A204.1 (cell line): ENCODE data around the gene RNF186.
"Not testable (repeated sequence)": the region's sequence is repeated elsewhere in the genome, so short reads cannot be mapped to it uniquely, and the experiment has no call there.

Source experiments
- FAIRE-seq: peaks from 2 replicates; lab custom pipeline; 2012; peaks lifted over from hg19 to GRCh38; lab: Jason Lieb, UNC

The RNF186 gene

GRCh38 chr1:19814681-19815503, at the start of gene RNF186:
Gene RNF186 (minus strand): TSS chr1:19815283. CDS start chr1:19815101, 182 bp downstream.
- no peak for FAIRE-seq

GRCh38 chr1:19864570-19865160, 49.6 kb upstream of the RNF186 start:
- no peak for FAIRE-seq

- no peak for FAIRE-seq
These were observed 47.9 kb upstream of the RNF186 start for GRCh38 chr1:19862944-19863343.

- no peak for FAIRE-seq
These were observed 46.9 kb upstream of the RNF186 start for GRCh38 chr1:19861842-19862530.

GRCh38 chr1:19861034-19861433, 46.0 kb upstream of the RNF186 start:
- FAIRE-seq, result no peak

- no peak for FAIRE-seq
These were observed 45.3 kb upstream of the RNF186 start for GRCh38 chr1:19860418-19860817.

- FAIRE-seq, result no peak
These were observed 44.8 kb upstream of the RNF186 start for GRCh38 chr1:19859876-19860275.

- FAIRE-seq, result no peak
These were observed 43.8 kb upstream of the RNF186 start for GRCh38 chr1:19858893-19859292.

GRCh38 chr1:19854866-19855265, 39.8 kb upstream of the RNF186 start:
- no peak for FAIRE-seq

- FAIRE-seq, result no peak
These were observed 37.0 kb upstream of the RNF186 start for GRCh38 chr1:19852036-19852435.

- FAIRE-seq, result no peak
These were observed 35.1 kb upstream of the RNF186 start for GRCh38 chr1:19850214-19850613.

- not testable (repeated sequence) for FAIRE-seq
These were observed 34.2 kb upstream of the RNF186 start for GRCh38 chr1:19849307-19849706.

GRCh38 chr1:19847334-19847733, 32.3 kb upstream of the RNF186 start:
- not testable (repeated sequence) for FAIRE-seq

- no peak for FAIRE-seq
These were observed 31.3 kb upstream of the RNF186 start for GRCh38 chr1:19846338-19846737.

GRCh38 chr1:19845555-19845954, 30.5 kb upstream of the RNF186 start:
- FAIRE-seq, result no peak

GRCh38 chr1:19844731-19845495, 29.8 kb upstream of the RNF186 start:
- FAIRE-seq, result no peak

- no peak for FAIRE-seq
These were observed 25.1 kb upstream of the RNF186 start for GRCh38 chr1:19840228-19840627.

GRCh38 chr1:19837866-19838265, 22.8 kb upstream of the RNF186 start:
- FAIRE-seq, result no peak

GRCh38 chr1:19835578-19835977, 20.5 kb upstream of the RNF186 start:
- no peak for FAIRE-seq

GRCh38 chr1:19831441-19831840, 16.4 kb upstream of the RNF186 start:
- no peak for FAIRE-seq

GRCh38 chr1:19828546-19828945, 13.5 kb upstream of the RNF186 start:
- FAIRE-seq, result no peak

- FAIRE-seq, result no peak
These were observed 10.2 kb upstream of the RNF186 start for GRCh38 chr1:19825298-19825697.

GRCh38 chr1:19824541-19824940, 9.5 kb upstream of the RNF186 start:
- no peak for FAIRE-seq
